Calu3 (cell line): ENCODE results near the gene IQSEC3. TPM values are rescaled to one million over a fixed set of nuclear protein-coding genes. Genes with fewer than 3 reads are reported as not detected.

ENCODE experiments used
- BruUV-seq: library from RNA; stranded (reverse); fragments of 400-500 nt; replicated peaks from 2 replicates; lab custom pipeline; 2021; lab: Mats Ljungman, UMichigan
- CTCF ChIA-PET: fragments of 300-600 bp; sonication (Branson Sonifier 250); formaldehyde crosslinking; loops from one replicate; lab custom pipeline; 2022; ENCODE audit warnings: antibody characterized with exemption; lab: Charles Lee
- DNase-seq: peaks from one replicate; pipeline ENCODE4 v3.0.0; 2022
- H3K27ac Mint-ChIP-seq: one replicate; pipeline ENCODE4 v1.8.0; 2022; ENCODE audit warnings: mixed read lengths; ENCODE audit not compliant: unreplicated experiment
- H3K27me3 Mint-ChIP-seq: one replicate; pipeline ENCODE4 v1.8.0; 2022; ENCODE audit warnings: mixed read lengths; ENCODE audit not compliant: unreplicated experiment
- H3K36me3 Mint-ChIP-seq: one replicate; pipeline ENCODE4 v1.8.0; 2022; ENCODE audit warnings: mild to moderate bottlenecking, moderate library complexity, mixed read lengths; ENCODE audit not compliant: insufficient read depth, unreplicated experiment
- H3K4me1 Mint-ChIP-seq: one replicate; pipeline ENCODE4 v1.8.0; 2022; ENCODE audit warnings: mild to moderate bottlenecking, low read depth, mixed read lengths; ENCODE audit not compliant: unreplicated experiment
- H3K4me3 Mint-ChIP-seq: one replicate; pipeline ENCODE4 v1.8.0; 2022; ENCODE audit warnings: mild to moderate bottlenecking, low read depth, moderate library complexity, mixed read lengths; ENCODE audit not compliant: unreplicated experiment
- H3K9me3 Mint-ChIP-seq: one replicate; pipeline ENCODE4 v1.8.0; 2022; ENCODE audit warnings: low read depth, mixed read lengths; ENCODE audit not compliant: unreplicated experiment
- CTCF ChIP-seq: fragments of 200-600 bp; IDR thresholded peaks from one replicate; pipeline ENCODE4 v1.8.0; 2022; ENCODE audit warnings: antibody characterized with exemption; ENCODE audit not compliant: unreplicated experiment
- intact Hi-C: fragments of 100-400 bp; cut with micrococcal nuclease; formaldehyde crosslinking; loops from one replicate; pipeline ENCODE4 v1.10.0; 2022; ENCODE audit not compliant: unreplicated experiment
- total RNA-seq: library from RNA; stranded (reverse); gene quantifications from 2 replicates; pipeline ENCODE4 v1.2.3, GENCODE V29; 2022

Gene IQSEC3
- total RNA-seq, 1 experiment from 2014 or later = not detected

GRCh38 chr12:82740-83139 is 16.2 kb downstream of the IQSEC3 start:
- intact Hi-C loops = no loop called here
- BruUV-seq = no TSS peak

GRCh38 chr12:84056-84455 is 17.5 kb downstream of the IQSEC3 start:
- CTCF ChIA-PET = no interaction called here
- peaks cover 99% of the 10 kb centered on the region for H3K27me3 Mint-ChIP-seq
- no peaks in the 10 kb centered on the region for H3K4me1 Mint-ChIP-seq
- H3K36me3 Mint-ChIP-seq = no peaks in the 10 kb centered on the region
- H3K9me3 Mint-ChIP-seq = peaks cover 2% of the 10 kb centered on the region
- intact Hi-C loops = no loop called here
- no TSS peak for BruUV-seq
- H3K27ac Mint-ChIP-seq = no peak overlapping the region
- H3K4me3 Mint-ChIP-seq = no peak overlapping the region
- DNase-seq = no peak
- TF ChIP-seq CTCF = no peak

More at GRCh38 chr12:82740-83139, 16.2 kb downstream of the IQSEC3 start:
- no peak for TF ChIP-seq CTCF
- H3K4me3 Mint-ChIP-seq = no peak overlapping the region
- no peak overlapping the region for H3K27ac Mint-ChIP-seq
- CTCF ChIA-PET = no interaction called here
- no peaks in the 10 kb centered on the region for H3K4me1 Mint-ChIP-seq
- peaks cover 95% of the 10 kb centered on the region for H3K27me3 Mint-ChIP-seq
- peaks cover 2% of the 10 kb centered on the region for H3K9me3 Mint-ChIP-seq
- no peak for DNase-seq
- no peaks in the 10 kb centered on the region for H3K36me3 Mint-ChIP-seq

GRCh38 chr12:85191-85666 is 18.7 kb downstream of the IQSEC3 start:
- TF ChIP-seq CTCF = no peak
- CTCF ChIA-PET = no interaction called here
- no peak for DNase-seq
- no TSS peak for BruUV-seq
- Mint-ChIP-seq H3K4me3 (no peak overlapping the region), H3K9me3 (peaks cover 2% of the 10 kb centered on the region), H3K4me1 (no peaks in the 10 kb centered on the region), H3K27ac (no peak overlapping the region), H3K36me3 (no peaks in the 10 kb centered on the region), H3K27me3 (peaks cover 96% of the 10 kb centered on the region)
- intact Hi-C loops = no loop called here

GRCh38 chr12:87315-87714 is 20.7 kb downstream of the IQSEC3 start:
- H3K36me3 Mint-ChIP-seq = no peaks in the 10 kb centered on the region
- H3K4me1 Mint-ChIP-seq = no peaks in the 10 kb centered on the region
- DNase-seq = no peak
- peaks cover 89% of the 10 kb centered on the region for H3K27me3 Mint-ChIP-seq
- no TSS peak for BruUV-seq
- no peak for TF ChIP-seq CTCF
- H3K27ac Mint-ChIP-seq = no peak overlapping the region
- no peak overlapping the region for H3K4me3 Mint-ChIP-seq
- H3K9me3 Mint-ChIP-seq = peaks cover 5% of the 10 kb centered on the region
- intact Hi-C loops = no loop called here
- CTCF ChIA-PET = no interaction called here
